CD4-positive, alpha-beta T cell treated with Interleukin-2 at 100 ng/mL for 4 hours (primary cell): ENCODE measurements around the gene SIAH3.

Experiments used
- DNase-seq: peaks from one replicate; pipeline ENCODE4 v3.0.0-alpha.2; 2020; ENCODE audit warnings: low spot score

SIAH3 gene

DNA sequence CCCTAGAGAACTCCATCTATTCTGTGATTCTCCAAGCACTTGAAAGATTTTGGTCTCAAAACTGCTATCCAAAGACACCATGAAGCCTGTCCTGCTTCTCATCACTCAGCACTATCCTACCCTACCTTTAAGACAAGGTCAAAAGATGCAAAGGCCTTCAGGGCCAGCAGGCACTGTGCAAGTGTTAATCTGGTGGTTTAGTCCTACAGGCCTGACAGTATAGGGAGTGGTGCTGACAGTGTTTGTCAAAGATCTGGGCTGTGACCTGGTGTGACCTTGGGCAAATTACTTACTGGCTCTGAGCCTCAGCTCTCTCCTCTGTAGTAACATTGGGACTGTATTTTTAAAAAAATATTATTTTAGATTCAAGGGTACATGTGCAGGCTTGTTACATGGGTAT is 28.0 kb downstream of the SIAH3 start:
- DNase-seq, result no peak

DNA sequence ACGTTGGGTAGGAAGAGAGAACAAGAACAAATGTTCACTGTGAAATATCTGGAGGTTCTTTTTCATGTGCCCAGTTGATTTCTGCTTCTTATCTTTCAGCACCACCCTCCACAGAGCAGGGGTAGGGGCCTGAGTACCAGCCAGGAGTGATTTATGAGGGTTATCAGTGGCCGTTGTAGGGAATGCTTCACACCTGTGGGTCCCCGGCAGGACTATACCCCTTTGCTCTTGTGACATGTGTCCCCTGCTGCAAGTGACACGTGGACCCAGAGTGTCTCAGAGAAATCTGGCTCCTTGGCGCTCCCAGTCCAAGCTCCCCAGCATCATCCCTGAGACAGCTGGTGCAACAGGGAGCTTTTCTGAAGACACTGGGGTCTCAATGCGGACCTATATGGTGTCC is 29.7 kb downstream of the SIAH3 start:
- no peak for DNase-seq

DNA sequence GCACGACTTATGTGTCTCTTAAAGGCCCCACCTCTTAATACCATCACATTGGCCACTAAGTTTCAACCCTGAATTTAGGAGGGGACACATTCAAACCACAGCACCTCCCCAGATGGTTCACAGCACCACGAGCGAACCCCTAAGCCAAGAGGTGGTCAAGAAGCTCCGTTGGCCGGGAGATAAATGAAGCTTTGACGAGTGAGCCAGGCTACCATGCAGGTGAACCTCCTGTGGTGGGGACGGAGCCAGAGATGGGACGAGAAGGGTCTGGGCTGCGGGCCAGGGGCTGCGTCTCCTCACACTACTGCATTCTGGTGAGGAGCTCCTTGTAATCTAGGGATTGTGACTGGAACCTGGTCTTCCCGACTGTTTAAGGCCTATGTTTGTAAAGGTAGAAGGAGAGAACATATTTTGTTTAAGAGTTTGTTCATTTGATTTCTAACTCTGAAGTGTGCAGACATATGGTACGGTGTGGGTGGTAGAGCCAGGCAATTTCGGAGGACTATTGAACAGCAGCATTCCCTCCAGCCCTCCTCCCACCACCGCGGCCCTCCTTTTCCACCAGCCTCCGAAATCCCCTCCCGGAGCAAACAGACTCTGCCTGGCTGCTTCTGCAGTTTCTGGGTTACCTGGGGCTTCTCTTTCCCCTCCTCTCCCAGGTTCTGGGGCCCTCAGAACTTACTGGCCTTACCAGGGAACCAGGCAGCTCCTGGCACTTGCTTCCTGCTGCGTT is 31.3 kb downstream of the SIAH3 start:
- no peak for DNase-seq

DNA sequence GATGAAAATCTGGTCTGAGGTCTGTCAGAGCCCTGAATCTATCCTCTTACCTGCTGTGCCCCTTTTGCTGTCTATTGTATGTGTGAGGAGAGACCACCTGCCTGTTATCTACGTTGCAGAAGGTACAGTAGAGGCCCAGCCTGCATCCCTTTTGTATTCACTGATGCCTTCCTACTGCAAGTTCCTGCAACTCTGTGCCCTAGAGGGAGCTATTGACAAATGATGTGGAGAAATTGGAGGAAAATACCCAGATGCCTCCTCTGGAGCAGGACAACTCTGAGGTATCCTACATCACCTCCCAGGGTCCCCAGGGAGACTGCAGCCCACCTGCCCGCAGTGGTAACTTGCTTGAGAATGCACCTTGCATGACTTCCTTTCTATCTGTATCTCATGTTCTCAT is 33.7 kb downstream of the SIAH3 start:
- no peak for DNase-seq

DNA sequence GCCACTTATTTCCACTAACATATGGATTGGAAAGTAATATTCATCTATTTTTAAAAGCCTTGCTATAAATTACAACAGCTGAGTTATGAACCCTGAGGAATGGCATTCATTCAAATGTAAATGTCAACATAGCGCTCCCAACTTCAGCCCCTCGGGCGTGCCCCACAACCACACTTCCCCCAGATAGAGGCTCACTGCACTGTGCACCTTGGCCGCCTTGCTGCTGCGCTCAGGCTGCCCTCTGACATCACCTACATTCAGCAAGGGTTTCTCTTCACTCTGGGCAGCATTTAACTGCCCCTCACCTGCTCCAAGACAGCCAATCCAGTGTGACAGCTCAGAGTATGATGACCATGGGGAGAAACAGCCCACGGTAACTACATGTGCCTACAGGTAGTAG is 35.1 kb downstream of the SIAH3 start:
- DNase-seq, result no peak

DNA sequence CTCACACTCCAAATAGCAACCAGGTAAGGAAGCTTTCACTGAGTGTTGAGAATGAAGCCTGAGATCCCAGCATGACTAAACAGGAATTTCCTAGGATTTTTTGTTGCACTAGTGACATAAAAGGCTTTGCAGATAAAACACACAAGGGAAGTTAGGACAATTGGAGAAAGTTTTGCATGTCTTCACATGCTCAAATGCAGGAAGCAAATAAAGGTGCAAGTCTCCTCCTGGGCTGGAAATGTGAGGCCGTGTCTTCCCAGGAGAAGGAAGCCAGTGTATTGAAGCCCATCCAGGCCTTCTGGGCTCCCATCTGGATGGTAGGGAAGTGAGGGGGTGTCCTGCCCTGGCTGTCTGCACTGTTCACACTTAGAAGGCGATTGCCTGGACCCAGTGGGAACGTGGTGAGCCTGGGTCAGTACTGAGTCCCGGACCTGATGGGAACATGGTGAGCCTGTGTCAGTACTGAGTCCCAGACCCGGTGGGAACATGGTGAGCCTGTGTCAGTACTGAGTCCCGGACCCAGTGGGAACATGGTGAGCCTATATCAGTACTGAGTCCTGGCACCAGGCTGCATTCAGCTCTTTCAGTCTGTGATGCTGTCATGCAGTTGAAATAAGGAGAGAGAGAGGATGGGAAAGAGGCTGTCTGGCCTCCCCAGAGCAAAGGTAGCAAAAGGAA is 38.7 kb downstream of the SIAH3 start:
- DNase-seq, result no peak

DNA sequence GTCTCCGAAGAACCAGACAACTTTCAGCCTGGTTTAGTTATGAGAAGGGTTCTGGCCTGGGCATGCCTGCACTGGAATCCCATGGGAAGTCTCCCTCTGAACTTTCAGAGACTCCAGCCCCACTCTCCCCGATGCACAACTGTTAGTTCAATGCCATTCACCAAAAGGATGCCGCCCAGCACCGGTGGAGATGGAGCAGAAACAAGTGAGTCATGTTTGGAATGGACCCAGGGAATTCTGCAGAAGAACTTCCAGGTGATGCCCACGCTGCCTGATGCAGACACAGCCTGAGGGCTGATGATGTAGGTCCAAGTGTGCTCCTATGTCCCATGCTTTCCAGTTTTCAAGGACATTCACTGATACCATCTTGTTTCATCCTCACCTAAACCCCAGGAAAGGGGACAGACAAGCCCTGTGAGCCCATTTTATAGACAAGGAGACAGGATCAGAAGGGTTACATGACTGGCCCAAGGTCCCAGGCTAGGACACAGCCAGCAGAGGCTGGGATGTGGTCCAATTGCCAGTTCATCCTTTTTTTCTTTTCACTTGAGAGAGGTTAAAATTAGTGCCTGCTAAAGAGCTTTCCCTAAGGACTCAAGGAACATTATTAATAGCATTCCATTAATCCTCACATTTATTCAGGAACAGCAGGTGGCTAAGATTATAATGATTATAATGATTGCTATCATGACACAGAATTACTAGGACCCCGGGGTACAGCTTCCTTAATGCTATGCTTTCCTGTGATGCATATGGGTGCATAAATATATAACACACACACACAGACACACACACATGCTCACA is 39.5 kb downstream of the SIAH3 start:
- no peak for DNase-seq

DNA sequence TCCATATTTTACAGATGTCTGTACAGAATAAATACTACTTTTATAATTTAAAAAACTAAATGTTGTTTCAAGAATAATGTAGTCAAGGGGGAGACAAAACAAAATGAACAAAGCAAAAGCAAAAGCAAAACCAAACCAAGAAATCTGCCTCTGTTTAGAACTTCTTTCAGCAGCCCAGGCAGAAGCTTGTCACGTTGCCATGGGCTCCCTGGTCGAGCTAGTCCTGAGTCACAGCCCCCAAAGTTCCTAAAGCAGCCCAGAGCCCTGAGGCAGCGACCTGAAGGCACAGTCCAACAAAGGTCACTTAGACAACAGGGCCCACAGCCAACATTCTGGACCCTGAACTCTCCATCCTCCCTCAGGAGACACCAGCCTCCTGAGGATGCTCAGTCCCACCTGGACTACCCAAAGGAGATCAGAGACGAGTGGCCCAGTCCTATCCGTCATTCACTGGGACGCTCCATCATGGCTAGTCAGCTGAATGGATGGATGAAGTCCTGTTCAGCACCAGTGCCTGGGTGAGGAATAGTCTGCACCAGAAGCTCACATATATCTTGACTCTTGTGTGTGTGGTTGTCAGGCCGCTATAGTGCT is 41.7 kb downstream of the SIAH3 start:
- DNase-seq, result no peak

DNA sequence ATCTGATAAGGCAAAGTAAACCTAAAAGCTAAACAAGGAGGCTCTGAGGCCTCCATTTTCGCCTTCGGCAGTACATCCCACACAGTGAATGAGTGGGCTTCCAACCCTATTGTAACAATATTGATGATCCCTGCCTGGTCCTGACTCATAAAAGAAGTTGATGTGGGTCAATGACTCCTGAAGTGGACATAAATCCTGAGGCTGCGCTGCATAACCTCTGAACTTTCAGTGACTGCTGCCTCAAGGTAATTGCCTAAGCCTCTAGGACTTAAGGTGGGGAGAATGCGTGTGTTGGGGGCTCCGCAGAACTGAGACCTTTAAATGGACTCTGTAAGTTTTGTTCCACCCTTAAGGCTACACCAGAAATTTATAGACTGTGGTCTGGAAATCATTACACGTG is 42.6 kb downstream of the SIAH3 start:
- no peak for DNase-seq

DNA sequence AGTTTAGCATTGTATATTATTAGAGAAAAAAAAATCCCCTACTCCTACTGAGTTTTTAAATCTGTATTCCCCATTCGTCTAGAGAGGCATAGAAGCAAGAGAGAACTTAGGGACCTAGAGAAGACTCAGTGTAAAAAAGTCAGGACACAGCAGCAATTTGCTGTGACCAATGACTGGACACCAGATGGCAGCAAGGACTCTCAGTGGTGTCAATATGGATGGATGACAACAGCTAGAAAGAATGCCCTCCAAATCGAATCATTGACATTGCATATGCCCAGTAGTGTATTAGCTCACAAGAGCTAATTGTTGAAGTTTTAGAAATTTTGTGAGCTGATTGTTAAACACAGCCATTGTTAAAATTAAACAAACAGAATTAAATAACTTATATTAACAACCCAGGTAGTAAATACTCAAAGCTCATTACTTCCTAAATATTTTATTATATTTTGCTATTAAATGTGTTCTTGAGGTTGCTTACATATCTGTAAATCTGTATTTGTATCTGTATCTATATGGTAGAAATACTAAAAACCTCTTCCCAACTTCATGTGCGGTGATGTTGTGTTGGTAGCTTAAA is 43.9 kb downstream of the SIAH3 start:
- DNase-seq, result peak; percentile 14

DNA sequence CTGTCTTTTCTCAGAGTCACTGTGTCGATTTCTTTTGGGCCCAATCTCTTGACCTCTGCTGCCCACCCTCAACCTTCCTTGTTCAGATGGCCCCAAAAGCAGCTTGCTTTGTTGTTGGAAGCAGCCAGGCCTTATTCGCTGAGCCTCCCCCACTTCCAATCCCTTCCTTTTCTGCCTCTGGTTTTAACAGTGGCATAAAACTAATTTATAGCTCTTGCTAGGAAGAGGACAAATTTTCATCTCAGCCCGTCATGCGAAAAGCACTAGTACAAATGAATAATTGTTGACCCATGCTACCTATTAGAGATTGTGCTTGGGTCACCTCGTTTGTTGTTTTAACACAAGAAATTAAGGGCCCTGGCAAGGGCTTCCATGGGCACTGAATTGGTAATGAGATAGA is 51.1 kb downstream of the SIAH3 start:
- DNase-seq, result no peak

DNA sequence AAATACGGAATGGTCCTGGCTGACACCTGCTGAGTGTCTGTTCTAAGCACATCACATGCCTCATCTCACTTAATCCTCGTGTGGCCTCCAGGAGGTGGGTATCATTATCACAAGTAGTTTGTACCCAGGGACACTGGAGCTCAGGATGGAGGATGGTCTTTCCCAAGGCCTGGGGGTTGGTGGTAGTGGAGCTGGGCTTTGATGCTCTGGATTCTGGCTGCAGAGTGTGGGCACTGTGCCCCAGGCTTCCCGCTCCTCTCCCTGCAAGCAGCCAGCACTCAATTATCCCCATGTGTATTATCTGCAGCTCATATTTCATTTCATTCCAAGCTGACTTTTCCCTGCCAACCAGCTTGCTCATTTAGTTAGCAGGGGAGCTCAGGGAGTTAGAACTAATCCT is 52.1 kb downstream of the SIAH3 start:
- no peak for DNase-seq

DNA sequence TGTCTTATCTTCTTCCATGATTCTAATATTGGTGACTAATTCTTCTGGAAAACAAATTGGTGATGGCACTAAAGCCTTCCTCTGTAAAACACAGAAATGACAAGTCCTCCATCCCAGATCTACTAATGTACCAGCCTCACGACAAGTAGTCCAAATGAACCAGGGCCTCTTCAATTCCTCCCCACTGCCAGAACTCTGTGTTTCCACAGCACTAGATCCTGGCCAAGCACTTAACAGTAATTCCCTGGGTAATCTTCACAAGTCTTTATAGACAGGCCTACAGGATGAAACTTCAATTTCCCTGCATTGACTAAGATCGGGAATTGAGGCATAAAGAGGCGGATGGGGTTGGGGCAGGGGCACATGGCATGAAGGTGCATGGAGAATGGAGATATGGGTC is 52.7 kb downstream of the SIAH3 start:
- no peak for DNase-seq

DNA sequence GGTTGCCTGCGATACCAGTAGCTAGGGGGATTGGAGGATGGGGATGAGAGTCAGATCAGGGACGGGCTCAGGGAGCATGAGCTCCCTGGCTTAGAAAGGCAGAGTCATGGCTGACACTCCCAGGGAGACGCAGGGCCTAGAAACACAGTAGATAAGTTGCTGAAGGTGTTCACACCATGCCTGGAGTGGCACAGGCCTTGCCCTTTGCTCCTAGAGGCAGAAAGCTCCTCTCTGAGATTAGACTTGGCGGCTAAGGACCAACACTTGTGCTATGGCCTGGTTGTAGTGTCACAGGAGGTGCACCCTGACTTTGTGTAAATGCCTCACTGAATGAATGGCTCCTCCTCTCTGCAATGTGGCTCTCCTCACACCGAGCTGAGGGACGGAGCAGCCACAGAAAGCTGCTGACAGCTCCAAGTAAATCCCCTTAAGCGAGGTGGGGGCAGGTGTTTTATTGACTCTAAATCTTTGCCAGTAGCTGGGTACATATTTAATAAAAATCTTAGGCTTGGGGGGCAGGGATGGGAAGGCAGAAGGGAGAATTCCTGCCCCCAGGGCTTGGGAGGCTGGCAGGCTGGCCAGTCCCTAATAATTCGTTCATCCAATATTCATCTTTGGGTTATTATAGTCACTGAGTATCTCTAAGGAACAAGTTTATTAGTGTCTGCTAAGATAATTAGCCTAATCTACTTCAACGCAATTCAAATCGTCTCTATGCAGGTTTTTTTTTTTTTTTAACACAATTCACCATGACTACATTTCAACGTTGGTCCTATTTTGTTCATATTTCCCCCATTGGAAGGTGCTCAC is 54.9 kb downstream of the SIAH3 start:
- DNase-seq, result no peak

DNA sequence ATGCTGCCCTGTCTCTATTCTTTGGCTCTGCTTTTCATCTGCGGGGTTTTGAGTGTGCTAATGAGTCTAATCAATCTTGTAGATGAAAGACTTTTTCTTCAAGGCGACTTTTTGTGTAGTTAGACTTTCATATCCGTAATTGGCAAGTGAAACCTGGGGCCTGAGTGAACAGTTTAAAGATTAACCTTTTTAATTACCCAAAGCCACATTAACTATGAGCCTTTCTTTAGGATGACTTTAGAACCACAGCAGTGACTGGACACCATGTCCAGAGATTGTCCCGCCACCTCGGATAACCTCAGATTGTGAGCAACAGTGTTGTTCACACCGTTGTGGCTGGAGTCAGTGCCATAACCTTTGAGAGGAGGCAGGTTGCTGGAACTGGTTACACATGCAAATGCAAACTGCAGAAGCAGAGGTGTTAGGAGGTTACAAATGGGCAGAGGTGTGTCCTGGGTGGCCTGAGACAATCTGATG is 58.7 kb downstream of the SIAH3 start:
- no peak for DNase-seq

DNA sequence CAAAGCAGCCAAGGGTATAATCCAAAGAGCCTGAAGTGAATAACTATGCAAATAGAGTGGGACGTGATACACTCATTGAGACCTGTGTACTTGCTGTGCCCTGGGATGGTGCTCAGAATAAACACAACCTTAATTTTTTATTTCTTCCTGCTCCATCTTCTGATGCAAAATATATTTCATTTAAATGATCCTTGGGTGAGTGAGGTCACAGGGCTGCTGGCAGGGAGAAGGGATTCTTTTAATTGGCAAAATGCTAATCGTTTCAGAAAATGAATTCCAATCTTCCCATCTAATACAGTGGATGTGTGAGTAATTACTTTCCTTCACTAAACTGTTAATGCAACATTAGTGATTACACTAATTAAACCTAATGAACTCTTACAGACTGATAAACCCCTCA is 63.5 kb downstream of the SIAH3 start:
- no peak for DNase-seq

DNA sequence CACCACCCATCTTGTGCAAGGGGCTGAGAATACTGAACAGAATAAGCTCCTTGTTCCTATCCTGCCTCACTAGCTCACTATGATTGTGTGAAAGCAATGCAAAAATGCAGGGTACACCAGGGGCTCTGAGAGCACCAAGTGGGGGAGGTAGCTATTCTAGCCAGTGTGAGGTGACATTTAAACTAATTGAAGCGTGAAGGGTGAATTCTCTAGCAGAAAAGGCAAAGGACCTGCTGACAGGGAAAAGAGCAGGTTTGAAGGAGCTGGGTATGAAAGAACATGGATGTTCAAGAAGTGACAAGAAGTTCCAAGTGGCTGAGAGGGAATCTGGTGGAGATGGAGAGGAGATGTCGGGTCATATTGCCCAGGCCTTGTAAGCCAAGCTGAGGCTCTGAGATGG is 64.2 kb downstream of the SIAH3 start:
- DNase-seq, result no peak

DNA sequence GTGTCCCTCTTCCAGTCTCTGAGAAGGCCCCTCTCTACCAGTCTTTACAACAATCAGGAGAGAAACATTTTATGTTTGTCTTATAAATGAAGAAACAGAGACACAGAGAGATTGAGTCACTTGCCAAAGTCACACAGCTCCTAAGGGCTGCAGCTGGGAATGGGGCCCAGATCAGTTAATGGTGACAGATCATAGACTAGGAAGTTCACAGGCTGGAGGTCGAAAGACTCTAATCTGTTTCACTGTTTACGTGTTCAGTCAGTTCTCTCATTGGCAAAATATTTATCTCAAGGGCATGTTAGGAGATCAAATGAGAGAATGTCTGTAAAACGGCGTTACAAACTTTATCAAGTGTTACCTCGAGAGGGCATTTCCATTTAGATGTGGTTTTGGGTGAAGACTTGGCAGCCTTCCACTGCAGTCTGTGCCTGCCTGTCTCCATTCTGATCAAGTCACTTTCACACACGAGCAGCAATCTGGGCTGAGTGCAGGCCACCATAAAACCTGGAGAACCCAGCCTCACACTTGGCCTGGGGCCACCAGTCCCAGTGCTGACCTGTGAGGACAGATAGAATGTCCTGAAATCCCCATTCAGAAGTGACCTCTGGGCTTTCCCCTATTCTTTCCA is 65.1 kb downstream of the SIAH3 start:
- DNase-seq, result no peak

DNA sequence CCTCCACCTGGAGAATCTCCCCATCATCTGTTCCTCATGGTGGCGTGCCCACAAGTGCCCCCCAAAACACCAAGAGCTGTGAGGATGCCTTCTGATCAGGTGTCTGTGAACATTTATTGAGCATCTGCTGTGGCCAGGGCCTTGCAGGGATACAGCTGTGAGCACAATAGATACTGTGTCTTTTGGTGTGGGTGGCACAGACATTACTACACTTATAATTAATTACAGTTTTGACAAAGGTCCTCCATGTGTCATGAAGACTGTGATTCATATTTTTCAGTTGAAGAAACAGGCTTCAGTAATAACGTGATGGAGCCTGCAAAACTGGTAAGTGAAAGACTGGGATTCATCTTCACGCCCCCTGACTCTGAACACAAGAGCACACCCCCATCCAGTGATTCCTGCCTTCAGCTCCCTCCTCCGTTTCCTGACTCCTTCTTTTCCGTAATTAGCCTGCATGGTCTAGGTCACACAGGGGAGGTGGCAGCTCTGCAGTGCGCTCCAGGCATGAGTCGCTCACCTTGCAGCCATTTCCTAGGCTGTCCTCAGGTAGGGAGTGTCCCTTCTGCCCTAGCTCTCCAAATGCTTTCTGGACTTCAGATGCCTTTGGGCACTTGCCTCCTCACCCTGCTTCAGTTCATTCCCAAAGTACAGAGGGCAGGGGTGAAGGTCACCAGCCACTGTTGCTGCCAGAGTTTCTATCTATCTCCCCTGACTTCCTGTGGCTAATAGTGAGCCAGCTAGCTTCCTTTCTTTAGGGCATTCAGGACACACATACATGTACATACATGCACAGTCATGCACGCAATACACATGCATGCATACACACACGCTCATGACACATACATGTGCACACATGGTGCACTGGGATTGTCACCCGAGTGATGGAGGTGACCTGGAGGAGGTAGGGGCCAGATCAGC is 66.5 kb downstream of the SIAH3 start:
- DNase-seq, result no peak
